Lower leg skin (tissue), 4 donors: Measurements from ENCODE around the gene DGKE. TPM values are rescaled to one million over a fixed set of nuclear protein-coding genes. Genes with fewer than 3 reads are reported as not detected.

Source experiments
- DNase-seq, 2 donors: peaks; one replicate each; pipeline ENCODE4 v3.0.0-alpha.2; 2019; ENCODE audit warnings: low spot score in 2 of 2
- H3K4me3 ChIP-seq: fragments of 200-600 bp; sonication (generic); 2 replicates; pipeline ENCODE4 v1.5.1; 2017; ENCODE audit warnings: mild to moderate bottlenecking, low read depth; ENCODE audit not compliant: poor library complexity, severe bottlenecking
- CTCF ChIP-seq, 3 donors: fragments of 450-650 bp; IDR thresholded peaks; one replicate each; pipeline ENCODE4 v1.5.1; 2016; ENCODE audit warnings: antibody characterized with exemption in 3 of 3, mild to moderate bottlenecking in 3 of 3, moderate library complexity in 2 of 3
- POLR2A ChIP-seq, 2 donors: fragments of 450-650 bp; IDR thresholded peaks; one replicate each; pipeline ENCODE4 v1.6.1; 2016 to 2017; ENCODE audit warnings: antibody characterized with exemption in 2 of 2, mild to moderate bottlenecking in 1 of 2, moderate library complexity in 1 of 2
- WGBS, 2 donors: methylation state at CpG; one replicate each; pipeline ENCODE4 v1.1.5; 2018; 5-methylcytosine and 5-hydroxymethylcytosine counted together
- intact Hi-C: fragments of 100-400 bp; cut with DNase I; formaldehyde crosslinking; loops from one replicate; pipeline ENCODE4 v1.15.0; 2023; ENCODE audit warnings: low total_unique reads
- total RNA-seq, 4 donors: library from RNA; depleted of rRNA; stranded (reverse); fragments of >200 nt; gene quantifications; one replicate each; pipeline ENCODE4 v1.1.0, GENCODE V29; 2016

DGKE gene
- total RNA-seq, 4 donors from 2014 or later, result 2.5 to 5.7 (median 3.2) TPM

- WGBS, 2 donors, result 93 to 96% methylated on average over 5 of the region's 5 CpGs
- intact Hi-C loops, result no loop called here
- no peak overlapping the region for H3K4me3 ChIP-seq
- TF ChIP-seq POLR2A (IDR thresholded peaks at IDR 0.05) (no peak), CTCF (IDR thresholded peaks at IDR 0.05) (no peak)
- DNase-seq, result no peak
These were observed 53.2 kb downstream of the DGKE start for GRCh38 chr17:56887105-56887504.

- DNase-seq, result peak in 1 of 2 donors; percentile 45
These were observed 53.9 kb downstream of the DGKE start for GRCh38 chr17:56887552-56888467.

GRCh38 chr17:56890390-56890789 lies 56.4 kb downstream of the DGKE start:
- intact Hi-C loops, result no loop called here
- 90 to 91% methylated on average over 5 to 6 of the region's 6 CpGs for WGBS, 2 donors

More at GRCh38 chr17:56887552-56888467, 53.9 kb downstream of the DGKE start:
- intact Hi-C loops, result no loop called here
- no peak overlapping the region for H3K4me3 ChIP-seq
- 94% methylated on average over 9 of the region's 9 CpGs for WGBS, 2 donors
- TF ChIP-seq CTCF (IDR thresholded peaks at IDR 0.05), result no peak
- TF ChIP-seq POLR2A (IDR thresholded peaks at IDR 0.05), result no peak

GRCh38 chr17:56890906-56891674 lies 57.1 kb downstream of the DGKE start:
- DNase-seq, result no peak
- no peak for TF ChIP-seq POLR2A (IDR thresholded peaks at IDR 0.05)
- TF ChIP-seq CTCF (IDR thresholded peaks at IDR 0.05), result no peak
- 57 to 60% methylated on average over 7 of the region's 7 CpGs for WGBS, 2 donors
- intact Hi-C loops, result no loop called here
- H3K4me3 ChIP-seq, result no peak overlapping the region

More at GRCh38 chr17:56890390-56890789, 56.4 kb downstream of the DGKE start:
- H3K4me3 ChIP-seq, result no peak overlapping the region
- TF ChIP-seq POLR2A (IDR thresholded peaks at IDR 0.05), result no peak
- TF ChIP-seq CTCF (IDR thresholded peaks at IDR 0.05), result no peak
- no peak for DNase-seq

- WGBS, 2 donors, result 79 to 84% methylated on average over 10 to 16 of the region's 16 CpGs
- TF ChIP-seq CTCF (IDR thresholded peaks at IDR 0.05) (no peak), POLR2A (IDR thresholded peaks at IDR 0.05) (no peak)
- no peak overlapping the region for H3K4me3 ChIP-seq
- DNase-seq, result peak in 1 of 2 donors; percentile 89
- intact Hi-C loops, result no loop called here
These were observed 57.8 kb downstream of the DGKE start for GRCh38 chr17:56891751-56892150.
